Activated T-cell treated with anti-CD3 and anti-CD28 coated beads, Interleukin-2, amount 50 U/mL, for 4 hours (primary cell): ENCODE measurements around the gene ZNF146. TPM values are rescaled to one million over a fixed set of nuclear protein-coding genes. Genes with fewer than 3 reads are reported as not detected.
"Not testable (repeated sequence)": the region's sequence is repeated elsewhere in the genome, so short reads cannot be mapped to it uniquely, and the experiment has no call there.

Experiments used
- ATAC-seq, 2 donors: fragments of 200-7000 bp; cut with Tn5 transposase; one replicate each; pipeline ENCODE4 v1.10.0; 2021
- DNase-seq: peaks from one replicate; pipeline ENCODE4 v3.0.0-alpha.2; 2020
- H3K27me3 Mint-ChIP-seq: one replicate; pipeline ENCODE4 v1.8.0; 2021; ENCODE audit warnings: low read depth, mixed read lengths
- H3K36me3 Mint-ChIP-seq: one replicate; pipeline ENCODE4 v1.8.0; 2022; ENCODE audit warnings: mixed read lengths; ENCODE audit not compliant: insufficient read depth
- H3K4me1 Mint-ChIP-seq: one replicate; pipeline ENCODE4 v1.8.0; 2021; ENCODE audit warnings: low read depth, mixed read lengths
- H3K4me3 Mint-ChIP-seq: one replicate; pipeline ENCODE4 v1.8.0; 2021; ENCODE audit warnings: mild to moderate bottlenecking, moderate library complexity, mixed read lengths
- H3K9me3 Mint-ChIP-seq: one replicate; pipeline ENCODE4 v1.8.0; 2021; ENCODE audit warnings: mixed read lengths
- total RNA-seq, 3 donors: library from RNA; stranded (reverse); gene quantifications; one replicate each; pipeline ENCODE4 v1.2.1, GENCODE V29; 2021

The ZNF146 gene
- total RNA-seq, 3 donors from 2014 or later = 98.7 to 102 (median 101) TPM

DNA sequence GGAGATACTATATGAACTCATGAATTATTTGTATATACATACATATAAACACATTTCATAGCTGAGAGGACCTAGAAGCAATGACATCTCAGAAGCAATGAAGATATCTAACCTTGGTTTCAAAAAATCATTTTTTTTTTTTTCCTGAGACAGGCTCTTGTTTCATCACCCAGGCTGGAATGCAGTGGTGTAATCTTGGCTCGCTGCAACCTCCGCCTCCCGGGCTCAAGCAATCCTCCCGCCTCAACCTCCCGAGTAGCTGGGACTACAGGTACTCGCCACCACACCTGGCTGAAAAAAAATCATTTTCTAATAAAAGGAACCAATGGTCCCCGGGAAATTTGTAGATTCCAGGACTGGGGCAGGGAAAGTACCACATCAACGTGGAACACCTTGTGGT lies 4.4 kb upstream of the ZNF146 start:
- Mint-ChIP-seq H3K9me3 (no peaks in the 10 kb centered on the region), H3K4me1 (no peaks in the 10 kb centered on the region), H3K27me3 (no peaks in the 10 kb centered on the region), H3K36me3 (peaks cover 1% of the 10 kb centered on the region), H3K4me3 (no peak overlapping the region)
- DNase-seq = no peak
- ATAC-seq = no peak

DNA sequence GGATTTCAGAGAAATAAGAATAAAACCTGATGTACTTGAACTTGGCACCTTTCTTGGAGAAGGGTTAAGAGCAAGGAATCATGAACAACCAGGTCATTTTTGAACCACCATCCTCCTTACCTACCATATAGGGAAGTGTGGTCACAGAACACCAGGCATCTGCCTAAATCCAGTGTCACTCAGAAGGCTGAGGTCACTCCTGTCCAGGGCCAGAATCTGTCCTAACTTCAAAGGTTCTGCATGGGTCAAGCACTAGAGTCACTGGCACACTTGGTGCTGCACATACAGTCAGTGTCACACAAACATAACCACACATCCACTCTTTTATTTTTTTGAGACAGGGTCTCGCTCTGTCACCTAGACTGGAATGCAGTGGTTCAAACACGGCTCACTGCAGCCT lies 2.0 kb upstream of the ZNF146 start:
- Mint-ChIP-seq H3K36me3 (no peaks in the 10 kb centered on the region), H3K4me1 (peaks cover 13% of the 10 kb centered on the region), H3K4me3 (peak overlapping the region; percentile 33), H3K27me3 (no peaks in the 10 kb centered on the region), H3K9me3 (no peaks in the 10 kb centered on the region)
- DNase-seq (no peak), ATAC-seq (no peak)

DNA sequence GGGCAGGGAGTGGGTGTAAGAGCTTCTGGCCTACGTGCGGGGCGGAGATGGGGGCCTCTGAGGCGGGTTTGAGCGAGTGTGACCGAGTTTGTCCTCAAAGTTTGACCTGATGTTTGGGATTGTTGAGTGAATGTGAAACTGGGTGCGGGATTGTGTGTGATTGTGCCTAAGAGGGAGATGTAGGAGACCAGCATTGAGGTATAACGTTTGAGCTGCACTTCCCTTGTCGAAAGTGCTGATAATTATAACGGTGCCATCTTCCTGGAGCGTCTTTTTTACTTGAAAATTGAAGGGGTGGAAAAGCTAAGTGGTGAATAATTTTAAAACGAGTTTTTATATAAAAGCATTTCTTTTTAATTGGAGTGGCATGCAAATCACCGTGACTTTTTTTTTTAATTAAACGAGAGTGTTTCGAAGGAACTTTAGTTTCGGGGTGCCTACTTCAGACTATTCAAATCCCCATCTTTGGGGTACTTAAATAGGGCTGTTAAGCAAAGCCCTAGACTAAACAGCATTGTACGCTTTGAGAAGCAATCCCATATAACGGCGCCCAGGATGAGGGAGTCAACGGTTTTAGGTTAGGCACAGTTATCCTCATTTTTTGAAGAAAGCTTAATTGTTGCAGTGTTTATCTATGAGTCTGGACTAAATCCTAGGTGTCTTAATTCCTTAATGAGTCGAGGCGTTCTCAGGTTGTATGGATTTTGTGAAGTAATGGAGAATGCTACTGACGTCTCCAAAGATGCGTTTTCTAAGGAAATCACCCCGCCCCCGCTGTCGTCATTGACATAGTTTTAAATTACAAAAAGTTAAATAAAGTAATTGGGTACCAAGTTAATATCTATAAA lies 594 bp downstream of the ZNF146 start:
- ATAC-seq (peak in 1 of 2 donors; percentile 13), DNase-seq (no peak)
- Mint-ChIP-seq H3K9me3 (no peaks in the 10 kb centered on the region), H3K4me1 (peaks cover 24% of the 10 kb centered on the region), H3K27me3 (no peaks in the 10 kb centered on the region), H3K36me3 (peaks cover 12% of the 10 kb centered on the region), H3K4me3 (no peak overlapping the region)

DNA sequence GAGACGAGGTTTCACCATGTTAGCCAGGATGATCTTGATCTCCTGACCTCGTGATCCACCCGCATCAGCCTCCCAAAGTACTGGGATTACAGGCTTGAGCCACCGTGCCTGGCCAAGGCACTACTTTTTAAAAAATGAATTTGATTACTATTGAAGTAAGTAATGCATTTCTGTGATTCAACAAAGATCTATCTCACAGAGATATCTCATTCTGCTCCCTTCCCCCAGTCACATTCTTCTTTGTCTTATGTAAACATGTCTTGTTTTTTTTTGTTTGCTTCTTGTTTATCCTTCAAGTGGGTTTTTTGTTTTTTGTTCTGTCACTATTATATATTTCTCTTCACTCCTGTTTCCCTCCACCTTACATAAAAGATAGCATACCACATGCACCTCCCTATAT lies 6.6 kb downstream of the ZNF146 start:
- no peak for ATAC-seq
- no peak for DNase-seq
- Mint-ChIP-seq H3K36me3 (peaks cover 47% of the 10 kb centered on the region), H3K4me1 (peaks cover 46% of the 10 kb centered on the region), H3K9me3 (peaks cover 6% of the 10 kb centered on the region), H3K27me3 (no peaks in the 10 kb centered on the region), H3K4me3 (no peak overlapping the region)

DNA sequence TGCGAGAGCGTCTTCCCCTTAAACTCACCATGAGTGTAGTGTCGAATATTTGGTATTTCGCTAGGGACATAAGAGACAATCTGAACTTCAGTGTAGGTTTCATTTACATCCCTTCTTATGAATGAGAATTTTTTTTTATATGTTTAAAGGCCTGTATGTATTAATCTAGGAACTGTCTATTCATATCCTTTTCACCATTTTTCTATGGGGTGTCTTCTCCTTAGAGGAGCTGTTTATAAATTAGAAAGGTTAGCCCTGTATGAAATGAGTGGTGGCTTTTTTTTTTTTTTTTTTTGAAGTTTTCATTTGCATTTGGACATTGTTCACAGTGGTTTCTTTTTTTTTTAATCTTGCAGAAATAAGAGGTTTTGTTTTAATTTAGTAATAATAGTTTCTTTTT lies 7.6 kb downstream of the ZNF146 start:
- Mint-ChIP-seq H3K4me3 (no peak overlapping the region), H3K4me1 (peaks cover 40% of the 10 kb centered on the region), H3K9me3 (peaks cover 6% of the 10 kb centered on the region), H3K36me3 (peaks cover 51% of the 10 kb centered on the region), H3K27me3 (no peaks in the 10 kb centered on the region)
- no peak for DNase-seq
- ATAC-seq = no peak

DNA sequence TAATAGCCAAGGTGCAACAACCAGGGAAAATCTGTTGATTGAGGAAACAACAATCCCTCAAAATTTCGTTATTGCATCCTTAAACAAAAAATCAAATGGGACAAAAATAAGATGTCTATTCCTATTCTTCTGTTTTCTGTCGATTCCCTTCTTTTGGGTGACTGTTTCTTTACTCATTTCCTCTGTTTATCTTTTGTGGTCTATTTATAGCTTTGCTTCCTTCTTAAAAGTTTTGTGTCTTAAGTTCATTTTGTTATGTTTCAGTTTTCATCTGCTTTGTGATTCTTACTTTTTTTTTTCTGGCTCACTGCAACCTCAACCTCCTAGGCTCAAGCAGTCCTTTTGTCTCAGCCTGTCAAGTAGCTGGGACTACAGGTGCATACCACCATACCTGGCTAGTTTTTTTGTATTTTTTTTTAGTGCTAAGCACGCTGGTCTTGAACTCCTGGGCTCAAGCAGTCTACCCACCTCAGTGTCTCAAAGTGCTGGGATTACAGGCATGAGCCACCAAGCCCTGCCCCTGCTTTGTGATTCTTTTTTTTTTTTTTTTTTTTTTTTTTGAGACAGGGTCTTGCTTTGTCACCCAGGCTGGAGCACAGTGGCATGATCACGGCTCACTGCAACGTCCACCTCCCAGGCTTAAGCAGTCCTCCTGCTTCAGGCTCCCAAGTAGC lies 10.4 kb downstream of the ZNF146 start:
- peaks cover 28% of the 10 kb centered on the region for H3K4me1 Mint-ChIP-seq
- DNase-seq (no peak), ATAC-seq (no peak)
- no peaks in the 10 kb centered on the region for H3K27me3 Mint-ChIP-seq
- no peak overlapping the region for H3K4me3 Mint-ChIP-seq
- peaks cover 20% of the 10 kb centered on the region for H3K9me3 Mint-ChIP-seq
- H3K36me3 Mint-ChIP-seq = peaks cover 61% of the 10 kb centered on the region

DNA sequence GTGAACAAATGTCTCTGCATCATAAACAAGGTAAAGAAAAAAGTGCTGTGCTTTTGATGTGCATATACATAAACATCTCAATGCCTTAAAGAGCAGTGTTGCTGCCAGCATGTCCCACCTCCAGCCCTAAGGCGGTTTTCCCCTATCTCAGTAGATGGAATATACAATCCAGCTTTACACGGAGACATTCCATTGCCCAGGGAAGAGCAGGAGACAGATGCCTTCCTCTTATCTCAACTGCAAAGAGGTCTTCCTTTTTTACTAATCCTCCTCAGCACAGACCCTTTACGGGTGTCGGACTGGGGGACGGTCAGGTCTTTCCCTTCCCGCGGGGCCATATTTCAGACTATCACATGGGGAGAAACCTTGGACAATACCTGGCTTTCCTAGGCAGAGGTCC lies 18.7 kb downstream of the ZNF146 start:
- H3K4me3 Mint-ChIP-seq = not testable (repeated sequence)

DNA sequence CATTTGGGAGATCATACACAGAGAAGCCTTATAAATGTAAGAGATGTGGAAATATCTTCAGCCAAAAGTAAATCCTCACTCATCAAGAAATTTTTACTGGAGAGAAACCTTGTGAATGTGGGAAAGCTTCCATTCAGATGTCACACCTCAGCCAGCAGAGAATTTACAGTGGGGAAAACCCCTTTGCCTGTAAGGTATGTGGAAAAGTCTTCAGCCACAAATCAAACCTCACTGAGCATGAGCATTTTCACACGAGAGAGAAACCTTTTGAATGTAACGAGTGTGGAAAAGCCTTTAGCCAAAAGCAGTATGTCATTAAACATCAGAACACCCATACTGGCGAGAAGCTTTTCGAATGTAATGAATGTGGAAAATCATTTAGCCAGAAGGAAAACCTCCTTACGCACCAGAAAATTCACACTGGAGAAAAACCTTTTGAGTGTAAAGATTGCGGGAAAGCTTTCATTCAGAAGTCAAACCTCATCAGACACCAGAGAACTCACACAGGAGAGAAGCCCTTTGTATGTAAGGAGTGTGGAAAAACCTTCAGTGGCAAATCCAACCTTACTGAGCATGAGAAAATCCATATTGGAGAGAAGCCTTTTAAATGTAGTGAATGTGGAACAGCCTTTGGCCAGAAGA lies 21.5 kb downstream of the ZNF146 start:
- no peak for DNase-seq
- ATAC-seq = no peak
- Mint-ChIP-seq H3K36me3 (peaks cover 77% of the 10 kb centered on the region), H3K27me3 (no peaks in the 10 kb centered on the region), H3K4me3 (no peak overlapping the region), H3K9me3 (peaks cover 54% of the 10 kb centered on the region), H3K4me1 (no peaks in the 10 kb centered on the region)

More for the DNA sequence above, 18.7 kb downstream of the ZNF146 start:
- peaks cover 51% of the 10 kb centered on the region for H3K9me3 Mint-ChIP-seq
- H3K36me3 Mint-ChIP-seq = peaks cover 91% of the 10 kb centered on the region
- DNase-seq, H3K27me3 Mint-ChIP-seq, H3K4me1 Mint-ChIP-seq, ATAC-seq: not testable (repeated sequence)

DNA sequence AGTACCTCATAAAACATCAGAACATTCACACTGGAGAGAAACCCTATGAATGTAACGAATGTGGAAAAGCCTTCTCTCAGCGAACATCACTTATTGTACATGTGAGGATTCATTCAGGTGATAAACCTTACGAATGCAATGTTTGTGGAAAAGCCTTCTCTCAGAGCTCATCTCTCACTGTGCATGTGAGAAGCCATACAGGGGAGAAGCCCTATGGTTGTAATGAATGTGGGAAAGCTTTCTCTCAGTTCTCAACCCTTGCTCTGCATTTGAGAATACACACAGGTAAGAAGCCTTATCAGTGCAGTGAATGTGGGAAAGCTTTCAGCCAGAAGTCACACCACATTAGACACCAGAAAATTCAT lies 22.0 kb downstream of the ZNF146 start:
- ATAC-seq (no peak), DNase-seq (no peak)
- Mint-ChIP-seq H3K4me3 (no peak overlapping the region), H3K27me3 (no peaks in the 10 kb centered on the region), H3K36me3 (peaks cover 75% of the 10 kb centered on the region), H3K4me1 (no peaks in the 10 kb centered on the region), H3K9me3 (peaks cover 58% of the 10 kb centered on the region)

DNA sequence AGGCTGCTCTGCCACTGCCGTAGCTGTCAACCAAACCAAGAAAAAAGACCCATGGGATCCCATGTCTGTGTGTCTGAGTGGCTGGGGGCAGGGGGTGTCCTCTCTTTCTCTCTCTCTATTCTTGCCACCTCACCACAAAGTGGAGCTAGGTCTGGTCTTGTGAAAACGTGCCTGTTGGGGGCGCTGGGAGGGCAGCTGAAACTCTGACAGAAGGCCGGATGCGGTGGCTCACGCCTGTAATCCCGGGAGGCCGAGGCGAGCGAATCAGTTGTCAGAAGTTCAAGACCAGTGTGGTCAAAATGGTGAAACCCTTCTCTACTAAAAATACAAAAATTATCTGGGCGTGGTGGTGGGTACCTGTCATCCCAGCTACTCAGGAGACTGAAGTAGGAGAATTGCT lies 29.2 kb downstream of the ZNF146 start:
- Mint-ChIP-seq H3K4me1 (no peaks in the 10 kb centered on the region), H3K9me3 (peaks cover 52% of the 10 kb centered on the region), H3K27me3 (peaks cover 4% of the 10 kb centered on the region), H3K36me3 (peaks cover 9% of the 10 kb centered on the region), H3K4me3 (no peak overlapping the region)
- DNase-seq (no peak), ATAC-seq (no peak)

DNA sequence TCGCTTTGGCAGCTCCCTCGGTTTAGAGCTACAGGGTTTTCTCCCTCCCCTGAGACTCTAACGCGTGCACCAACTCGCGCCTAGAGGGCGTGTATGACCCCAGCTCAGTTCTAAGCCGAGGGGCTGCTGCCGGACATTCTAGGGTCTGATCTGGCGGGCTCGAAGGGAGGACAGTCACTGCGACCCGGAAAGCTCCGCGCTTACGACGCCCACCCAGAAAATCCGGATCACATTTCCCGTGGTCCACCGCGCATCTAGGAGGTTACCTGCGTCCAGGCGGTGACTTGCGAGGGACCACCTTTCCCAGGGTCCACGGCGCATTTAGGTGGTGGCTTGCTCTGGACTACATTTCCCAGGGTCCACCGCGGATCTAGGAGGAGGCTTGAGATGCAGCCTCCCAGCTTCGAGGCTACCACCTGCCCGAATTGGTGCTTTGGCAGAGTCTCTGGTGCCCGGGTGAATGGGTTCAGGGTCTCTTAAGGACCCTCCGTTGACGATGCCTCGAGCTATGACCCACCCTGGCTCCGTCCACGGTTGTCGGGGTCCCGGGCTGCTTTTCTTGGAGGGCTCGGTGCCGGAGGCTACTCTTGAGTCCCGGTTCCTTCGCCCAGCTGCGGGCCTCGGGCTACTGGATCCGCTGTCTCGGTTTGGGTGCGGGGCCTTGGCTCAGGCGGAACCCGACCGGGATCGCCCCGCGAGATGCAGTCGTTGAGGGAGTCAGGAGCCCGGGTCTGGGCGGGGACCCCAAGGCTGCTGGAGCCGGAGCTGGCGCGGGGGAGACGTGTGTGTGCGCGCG lies 30.5 kb downstream of the ZNF146 start:
- no peak for ATAC-seq
- DNase-seq = no peak
- Mint-ChIP-seq H3K36me3 (no peaks in the 10 kb centered on the region), H3K27me3 (peaks cover 4% of the 10 kb centered on the region), H3K4me3 (no peak overlapping the region), H3K4me1 (no peaks in the 10 kb centered on the region), H3K9me3 (peaks cover 39% of the 10 kb centered on the region)

DNA sequence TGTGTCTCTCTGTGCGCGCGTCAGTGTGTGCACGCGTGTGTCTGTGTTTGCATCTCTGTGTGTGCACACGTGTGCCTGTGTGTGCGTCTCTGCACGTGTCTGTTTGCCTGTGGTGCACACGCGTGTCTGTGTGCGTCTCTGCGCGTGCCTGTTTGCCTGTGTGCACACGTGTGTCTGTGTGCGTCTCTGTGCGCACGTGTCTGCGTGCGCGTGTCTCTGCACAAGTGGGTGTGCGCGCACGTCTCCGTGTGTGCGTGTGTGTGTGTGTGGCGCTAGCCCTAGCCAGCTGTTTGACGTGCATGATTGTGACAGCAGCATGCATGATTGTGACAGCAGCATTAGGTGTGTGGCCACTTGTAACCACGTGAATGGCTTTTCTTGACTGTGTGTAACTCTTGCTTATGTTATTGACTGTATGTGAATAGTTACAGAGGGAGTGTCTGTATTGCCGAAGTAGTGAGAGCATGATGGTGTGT lies 31.1 kb downstream of the ZNF146 start:
- no peaks in the 10 kb centered on the region for H3K4me1 Mint-ChIP-seq
- no peak for ATAC-seq
- peaks cover 4% of the 10 kb centered on the region for H3K27me3 Mint-ChIP-seq
- no peak for DNase-seq
- H3K4me3 Mint-ChIP-seq = no peak overlapping the region
- no peaks in the 10 kb centered on the region for H3K36me3 Mint-ChIP-seq
- peaks cover 39% of the 10 kb centered on the region for H3K9me3 Mint-ChIP-seq

DNA sequence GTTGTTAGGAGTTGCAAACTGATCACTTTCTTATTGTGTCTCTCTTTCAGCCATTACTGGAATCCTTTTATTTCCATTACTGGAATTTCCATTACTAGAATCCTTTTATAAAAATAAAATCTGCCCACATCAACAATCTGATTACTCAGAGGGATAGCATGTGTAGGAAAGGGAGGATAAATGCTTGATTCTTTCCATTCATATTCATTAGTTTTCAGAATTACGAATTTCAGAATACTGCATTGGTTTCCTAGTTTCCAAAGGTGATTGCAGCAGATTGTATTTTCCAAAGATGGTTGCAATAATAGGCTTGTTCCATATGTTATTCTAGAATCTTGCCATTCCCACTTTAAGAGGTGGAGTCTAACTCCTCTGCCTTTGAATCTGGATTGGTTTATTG lies 37.1 kb downstream of the ZNF146 start:
- Mint-ChIP-seq H3K4me3 (no peak overlapping the region), H3K4me1 (no peaks in the 10 kb centered on the region), H3K27me3 (no peaks in the 10 kb centered on the region), H3K36me3 (no peaks in the 10 kb centered on the region), H3K9me3 (peaks cover 34% of the 10 kb centered on the region)
- ATAC-seq (no peak), DNase-seq (no peak)

DNA sequence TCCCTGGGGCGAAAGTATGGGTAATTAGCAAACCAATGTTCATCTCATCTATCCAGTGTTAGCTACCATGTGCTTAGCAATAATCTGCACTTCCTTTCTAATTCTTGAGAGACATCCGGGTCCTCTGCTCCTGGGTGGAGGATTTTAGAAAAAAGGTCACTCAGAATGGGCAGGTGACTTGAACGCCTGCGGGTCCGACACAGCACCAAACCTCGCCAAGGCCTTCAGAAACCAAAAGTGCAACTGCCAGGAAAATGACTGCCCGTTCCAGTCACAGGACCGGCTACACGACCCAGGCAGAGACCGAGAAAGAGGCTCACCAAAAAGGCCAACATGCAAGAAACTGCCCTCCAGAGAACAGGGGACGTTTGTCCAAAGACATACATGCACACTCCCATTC lies 39.9 kb downstream of the ZNF146 start:
- DNase-seq (no peak), ATAC-seq (no peak)
- Mint-ChIP-seq H3K36me3 (no peaks in the 10 kb centered on the region), H3K4me3 (no peak overlapping the region), H3K4me1 (no peaks in the 10 kb centered on the region), H3K9me3 (peaks cover 29% of the 10 kb centered on the region), H3K27me3 (no peaks in the 10 kb centered on the region)
